HTERT RPE-1 (cell line): ENCODE measurements around the gene ZP3.
"Not testable (repeated sequence)": the region's sequence is repeated elsewhere in the genome, so short reads cannot be mapped to it uniquely, and the experiment has no call there.

Experiments used
- in situ Hi-C: fragments of 300-500 bp; cut with MboI; formaldehyde crosslinking; loops from 4 replicates; pipeline ENCODE4 v1.14.3; 2020; ENCODE audit warnings: low sequenced_read_pairs

ZP3 gene

DNA sequence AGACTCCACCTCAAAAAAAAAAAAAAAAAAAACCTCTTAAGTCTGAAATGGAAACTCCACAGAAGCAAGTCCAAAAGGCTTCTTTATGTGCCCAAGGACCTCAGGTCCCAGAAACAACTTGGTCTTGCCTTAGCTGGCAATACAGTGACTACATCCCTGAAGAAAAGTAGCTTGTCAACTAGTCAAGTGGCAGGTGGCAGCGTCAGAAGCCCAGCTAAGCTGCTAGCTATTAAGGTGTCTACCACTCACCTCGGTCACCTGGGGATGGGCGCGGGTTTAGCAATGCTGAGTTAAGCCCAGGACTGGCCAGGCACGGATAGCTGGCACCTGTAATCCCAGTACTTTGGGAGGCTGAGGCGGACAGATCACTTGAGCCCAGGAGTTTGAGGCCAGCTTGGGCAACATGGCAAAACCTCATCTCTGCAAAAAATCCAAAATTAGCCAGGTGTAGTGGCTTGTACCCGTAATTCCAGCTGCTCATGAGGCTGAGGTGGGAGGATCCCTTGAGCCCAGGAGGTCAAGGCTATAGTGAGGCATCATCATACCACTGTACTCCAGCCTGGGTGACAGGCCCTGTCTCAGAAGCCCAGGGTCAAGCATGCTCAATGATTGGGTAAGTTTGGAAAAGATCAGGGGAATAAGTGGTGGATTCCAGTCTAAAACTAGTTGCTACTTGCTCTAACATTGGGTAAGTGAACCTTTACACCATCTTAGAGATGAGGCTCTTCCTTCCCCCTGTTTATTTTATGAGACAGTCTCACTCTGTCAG is 14.6 kb downstream of the ZP3 start:
- in situ Hi-C loops: not testable (repeated sequence)

DNA sequence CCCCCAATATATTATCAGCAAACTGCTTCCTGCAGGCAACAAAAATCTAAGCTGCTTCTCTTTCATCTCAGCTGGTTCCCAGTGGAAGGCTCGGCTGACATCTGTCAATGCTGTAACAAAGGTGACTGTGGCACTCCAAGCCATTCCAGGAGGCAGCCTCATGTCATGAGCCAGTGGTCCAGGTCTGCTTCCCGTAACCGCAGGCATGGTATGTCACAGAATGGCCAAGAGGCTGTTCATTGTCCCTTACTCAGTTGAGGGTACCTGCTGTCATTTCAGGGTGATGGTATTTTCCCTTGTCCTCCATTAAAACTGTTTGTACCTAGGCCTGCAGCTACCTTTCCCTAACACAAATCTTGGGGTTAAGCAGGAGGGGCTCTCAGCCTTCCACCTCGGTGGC is 15.7 kb downstream of the ZP3 start:
- in situ Hi-C loops: not testable (repeated sequence)

DNA sequence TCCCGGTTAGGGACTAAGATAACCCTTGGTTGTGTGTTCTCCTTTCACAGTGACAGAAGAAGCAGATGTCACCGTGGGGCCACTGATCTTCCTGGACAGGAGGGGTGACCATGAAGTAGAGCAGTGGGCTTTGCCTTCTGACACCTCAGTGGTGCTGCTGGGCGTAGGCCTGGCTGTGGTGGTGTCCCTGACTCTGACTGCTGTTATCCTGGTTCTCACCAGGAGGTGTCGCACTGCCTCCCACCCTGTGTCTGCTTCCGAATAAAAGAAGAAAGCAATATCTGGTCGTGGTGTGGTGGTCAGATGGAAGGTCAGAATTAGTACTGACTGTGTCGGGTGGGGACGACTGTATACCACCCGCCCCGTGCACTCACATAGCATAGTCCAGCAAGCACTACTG is 17.0 kb downstream of the ZP3 start:
- in situ Hi-C loops: not testable (repeated sequence)

DNA sequence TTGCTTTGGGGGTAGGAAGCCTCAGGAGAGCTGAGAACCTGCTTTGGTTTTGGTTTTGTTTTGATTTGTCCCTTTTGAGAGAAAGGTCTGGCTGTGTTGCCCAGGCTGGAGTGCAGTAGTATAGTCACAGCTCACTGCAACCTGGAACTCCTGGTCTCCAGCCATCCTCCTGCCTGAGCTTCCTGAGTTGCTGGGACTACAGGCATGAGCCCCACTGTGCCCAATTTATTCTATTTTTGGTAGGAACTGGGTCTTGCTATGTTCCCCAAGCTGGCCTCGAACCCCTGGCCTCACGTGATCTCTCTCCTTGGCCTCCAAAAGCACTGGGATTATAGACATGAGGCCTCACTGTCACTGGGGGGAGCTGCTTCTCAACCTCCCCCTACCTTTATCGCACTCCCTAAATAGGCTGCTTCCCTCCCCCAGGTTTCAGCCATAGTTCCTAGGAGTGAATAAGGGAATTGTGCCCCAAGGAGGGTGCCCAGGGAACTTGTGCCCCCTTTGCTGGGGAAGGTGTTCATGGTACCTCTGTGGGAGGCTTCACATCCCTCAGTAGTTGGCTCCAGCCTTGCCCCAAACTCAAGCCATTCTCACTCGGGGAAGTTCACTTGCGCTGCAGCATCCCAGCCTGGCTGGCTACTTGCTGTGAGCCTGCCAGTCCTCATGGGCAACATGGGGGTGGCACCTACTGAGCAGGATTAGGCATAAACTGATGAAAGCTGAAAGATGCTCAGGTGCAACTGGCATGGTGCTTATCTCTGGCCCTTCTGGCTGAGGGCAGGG is 18.1 kb downstream of the ZP3 start:
- in situ Hi-C loops: not testable (repeated sequence)

DNA sequence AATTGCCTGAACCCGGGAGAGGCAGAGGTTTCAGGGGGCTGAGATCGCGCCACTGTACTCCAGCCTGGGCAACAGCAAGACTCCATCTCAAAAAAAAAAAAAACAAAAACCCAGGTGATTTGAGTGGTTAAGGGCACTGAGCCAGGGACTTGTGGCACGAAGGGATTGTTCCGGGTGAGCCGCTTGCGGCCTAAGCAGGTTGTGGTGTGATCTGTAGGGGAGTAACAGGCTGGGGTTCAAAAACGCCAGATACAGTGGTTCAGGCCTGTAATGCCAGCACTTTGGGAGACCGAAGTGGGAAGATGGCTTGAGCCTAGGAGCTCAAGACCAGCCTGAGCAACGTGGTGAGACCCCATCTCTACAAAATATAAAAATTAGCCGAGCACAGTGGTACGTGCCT is 19.1 kb downstream of the ZP3 start:
- in situ Hi-C loops: not testable (repeated sequence)

DNA sequence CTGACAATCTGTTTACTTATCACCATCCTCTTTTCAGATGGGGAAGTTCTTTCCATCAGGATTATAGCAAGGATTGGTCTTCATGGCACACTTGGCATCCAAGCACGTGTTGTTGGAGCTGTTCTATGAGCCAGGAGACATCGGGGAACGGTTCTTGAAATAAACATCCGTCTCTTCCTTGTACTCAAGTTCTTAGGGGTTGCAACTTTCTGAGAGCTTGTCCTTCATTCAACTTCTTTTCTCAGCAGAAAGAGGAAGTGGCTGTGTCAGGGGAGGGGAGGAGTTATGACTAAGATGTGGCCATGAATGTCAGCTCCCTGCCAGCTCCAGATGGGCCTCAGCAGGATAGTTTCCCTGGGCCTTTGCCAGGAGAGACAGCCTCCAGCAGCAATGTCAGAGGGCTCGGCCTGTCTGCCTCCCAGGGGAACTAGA is 20.8 kb downstream of the ZP3 start:
- in situ Hi-C loops: not testable (repeated sequence)

DNA sequence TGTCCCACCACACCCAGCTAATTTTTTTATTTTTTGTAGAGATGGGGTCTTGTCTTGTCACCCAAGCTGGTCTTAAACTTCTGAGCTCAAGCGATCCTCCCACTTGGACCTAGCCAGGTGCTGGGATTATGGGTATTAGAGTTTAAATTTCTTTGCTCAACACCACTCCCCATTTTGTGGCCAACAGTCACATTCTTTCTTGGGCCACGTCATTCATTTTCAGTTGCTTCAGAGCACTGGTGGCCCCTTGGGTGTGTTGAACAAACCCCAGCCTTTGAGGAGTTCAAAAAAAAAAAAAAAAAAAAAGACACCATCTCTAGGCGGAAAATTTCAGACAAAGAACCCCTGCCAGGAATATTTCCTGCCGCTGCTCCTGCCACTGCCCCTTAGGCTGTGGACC is 32.3 kb downstream of the ZP3 start:
- in situ Hi-C loops: not testable (repeated sequence)

DNA sequence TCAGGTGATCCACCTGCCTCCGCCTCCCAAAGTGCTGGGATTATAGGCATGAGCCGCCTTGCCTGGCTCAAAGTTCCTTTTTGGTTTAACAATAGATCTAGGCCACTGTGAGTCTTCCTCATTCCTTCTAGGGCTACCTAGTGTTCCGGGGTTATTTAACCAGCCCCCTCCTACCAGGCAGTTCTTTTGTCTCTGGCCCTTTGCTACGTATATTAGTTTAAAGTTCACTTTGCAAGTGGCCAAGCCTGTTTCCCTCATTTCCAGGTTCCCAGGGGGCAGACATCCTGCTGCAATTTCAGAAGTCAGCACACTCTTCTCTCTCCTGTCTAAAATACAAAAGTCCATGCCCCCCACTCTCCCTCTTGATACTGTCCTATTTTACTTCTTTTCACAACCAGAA is 33.8 kb downstream of the ZP3 start:
- in situ Hi-C loops: not testable (repeated sequence)

DNA sequence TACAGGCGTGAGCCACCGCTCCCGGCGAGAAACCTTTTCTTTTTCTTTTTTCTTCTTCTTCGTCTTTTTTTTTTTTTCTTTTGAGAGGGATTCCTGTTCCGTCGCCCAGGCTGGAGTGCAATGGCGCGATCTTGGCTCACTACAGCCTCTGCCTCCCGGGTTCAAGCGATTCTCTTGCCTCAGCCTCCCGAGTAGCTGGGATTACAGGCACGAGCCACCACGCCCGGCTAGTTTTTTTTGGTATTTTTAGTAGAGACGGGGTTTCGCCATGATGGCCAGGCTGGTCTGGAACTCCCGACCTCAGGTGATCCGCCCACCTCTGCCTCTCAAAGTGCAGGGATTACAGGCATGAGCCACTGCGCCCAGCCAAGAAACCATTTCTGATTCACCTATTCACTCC is 36.0 kb downstream of the ZP3 start:
- in situ Hi-C loops: not testable (repeated sequence)

DNA sequence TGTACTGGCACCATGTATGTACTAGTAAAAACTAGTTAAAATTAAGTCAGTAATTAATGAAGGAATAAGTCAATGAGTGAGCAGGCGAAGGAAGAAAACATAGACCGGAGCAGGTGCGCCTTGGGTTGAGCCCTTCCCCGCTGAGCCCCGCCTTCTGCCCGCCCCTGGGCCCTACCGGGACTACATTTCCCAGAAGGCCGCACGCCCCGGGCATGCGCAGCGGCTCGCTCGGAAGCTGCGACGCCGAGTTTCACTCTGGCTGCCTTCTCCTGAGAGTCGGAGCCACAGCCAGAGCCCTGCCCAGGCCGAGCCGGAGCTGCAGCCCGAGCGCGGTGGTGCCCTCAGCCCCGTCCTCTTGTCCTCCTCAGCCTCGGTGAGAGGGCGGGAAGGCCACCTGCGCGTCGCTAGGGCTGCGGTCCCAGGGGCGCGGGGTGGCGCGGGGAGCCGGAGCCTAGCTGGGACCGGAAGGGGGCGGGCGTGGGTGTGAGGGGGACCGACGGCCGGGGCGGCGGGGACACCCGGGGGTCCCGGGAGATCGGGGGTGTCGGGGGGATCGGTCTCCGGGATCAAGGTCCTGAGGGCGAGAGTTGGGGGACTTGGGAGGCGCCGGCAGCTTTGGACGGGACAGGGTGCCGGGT is 36.8 kb downstream of the ZP3 start, which contains the start of gene DTX2:
TSS of gene DTX2 (plus strand) at position 246 of the 638 bp plus-strand sequence. CDS start 18,801 bp downstream, outside the sequence.
- in situ Hi-C loops: not testable (repeated sequence)

DNA sequence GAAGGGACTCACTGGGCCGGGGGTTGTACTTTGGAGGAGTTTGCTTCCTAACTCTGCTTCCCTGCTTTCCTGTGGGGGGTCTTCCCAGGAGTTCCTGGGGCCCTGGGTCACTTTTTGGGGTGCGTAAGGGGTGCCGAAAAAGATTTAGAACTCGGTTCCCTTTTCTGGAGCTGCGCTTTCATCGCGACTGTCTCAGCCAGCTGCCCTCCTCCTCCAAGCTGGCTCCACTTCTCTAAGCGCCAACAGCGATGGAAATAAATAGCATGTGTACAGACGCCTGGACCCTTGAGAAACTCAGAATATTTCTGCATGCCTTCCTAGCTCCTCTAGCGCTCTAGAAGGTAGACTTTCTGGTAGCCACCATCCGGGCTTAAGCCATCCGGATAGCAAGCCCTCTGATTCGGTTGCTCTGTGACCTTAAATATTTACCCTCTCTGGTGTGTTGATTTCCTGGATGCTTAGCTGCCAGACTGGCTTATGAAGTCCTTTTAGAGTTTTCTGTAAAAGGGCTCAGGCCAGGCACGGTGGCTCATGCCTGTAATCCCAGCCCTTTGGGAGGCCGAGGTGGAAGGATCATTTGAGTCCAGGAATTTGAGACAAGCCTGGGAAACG is 37.6 kb downstream of the ZP3 start:
- in situ Hi-C loops: not testable (repeated sequence)

DNA sequence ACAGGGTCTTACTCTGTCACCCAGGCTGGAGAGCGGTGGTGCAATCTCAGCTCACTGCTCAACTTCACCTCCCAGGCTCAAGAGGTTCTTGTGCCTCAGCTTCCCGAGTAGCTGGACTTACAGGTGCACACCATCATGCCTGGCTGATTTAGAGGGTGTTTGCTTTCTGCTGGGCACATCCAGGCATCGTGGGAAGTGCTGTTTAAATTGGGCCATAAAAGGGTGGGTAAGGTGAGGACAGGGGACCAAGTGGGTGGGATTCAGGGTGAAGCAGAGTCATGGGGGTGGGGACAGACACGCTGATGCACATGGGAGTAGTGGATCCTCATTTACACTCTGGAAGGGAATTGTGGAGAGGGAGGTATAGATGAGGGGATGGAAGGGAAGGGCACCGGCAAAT is 40.2 kb downstream of the ZP3 start:
- in situ Hi-C loops: not testable (repeated sequence)

DNA sequence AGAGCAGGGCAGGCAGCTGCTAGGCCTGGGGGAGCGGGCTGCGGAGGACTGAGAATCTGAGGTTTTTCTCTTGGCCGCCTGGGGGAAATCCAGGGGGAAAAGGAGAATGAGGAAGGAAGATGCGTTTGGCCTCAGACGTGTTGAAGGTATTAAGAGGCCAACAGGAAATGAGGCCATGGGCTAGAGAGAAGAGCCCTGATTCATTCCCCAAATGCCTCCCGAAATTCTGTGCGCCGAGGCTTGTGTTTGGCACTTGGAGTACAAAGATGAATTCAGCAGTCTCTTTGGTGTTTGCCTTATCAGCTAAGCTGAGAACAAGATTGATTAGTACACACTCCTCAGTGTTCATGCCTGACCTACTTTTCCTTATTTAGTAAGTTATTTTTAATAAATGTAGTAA is 41.2 kb downstream of the ZP3 start:
- in situ Hi-C loops: not testable (repeated sequence)

DNA sequence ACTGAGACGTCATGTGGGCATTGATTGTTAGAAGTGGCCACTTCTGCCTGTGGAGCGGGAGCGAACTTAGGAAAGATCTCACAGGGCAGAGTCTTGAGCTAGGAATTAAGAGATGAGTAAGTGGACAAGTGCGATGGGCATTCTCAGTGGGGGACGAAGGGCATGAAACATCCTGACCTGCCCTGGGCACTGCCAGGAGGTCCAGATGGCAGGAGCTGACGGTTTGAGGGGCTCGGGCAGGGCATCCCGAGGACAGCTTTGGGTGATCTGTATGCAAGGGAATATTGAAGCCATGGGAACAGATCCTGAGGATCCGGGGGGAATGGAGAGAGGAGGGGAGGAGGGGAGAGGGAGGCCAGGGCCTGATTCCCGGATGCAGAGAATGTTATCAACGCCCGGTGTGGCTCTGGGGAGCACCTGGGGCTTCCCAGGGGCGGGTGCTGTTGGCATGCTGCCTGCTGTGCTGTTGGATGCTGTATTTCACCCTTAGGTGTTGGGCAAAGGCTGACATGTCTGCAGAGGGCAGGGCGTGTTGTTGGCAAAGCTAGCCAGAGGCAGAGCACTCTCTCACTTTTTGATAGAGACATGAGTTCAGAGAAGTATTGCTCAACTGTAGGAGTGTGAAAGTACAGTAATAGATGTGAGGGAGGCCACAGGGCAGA is 43.1 kb downstream of the ZP3 start:
- in situ Hi-C loops: not testable (repeated sequence)

DNA sequence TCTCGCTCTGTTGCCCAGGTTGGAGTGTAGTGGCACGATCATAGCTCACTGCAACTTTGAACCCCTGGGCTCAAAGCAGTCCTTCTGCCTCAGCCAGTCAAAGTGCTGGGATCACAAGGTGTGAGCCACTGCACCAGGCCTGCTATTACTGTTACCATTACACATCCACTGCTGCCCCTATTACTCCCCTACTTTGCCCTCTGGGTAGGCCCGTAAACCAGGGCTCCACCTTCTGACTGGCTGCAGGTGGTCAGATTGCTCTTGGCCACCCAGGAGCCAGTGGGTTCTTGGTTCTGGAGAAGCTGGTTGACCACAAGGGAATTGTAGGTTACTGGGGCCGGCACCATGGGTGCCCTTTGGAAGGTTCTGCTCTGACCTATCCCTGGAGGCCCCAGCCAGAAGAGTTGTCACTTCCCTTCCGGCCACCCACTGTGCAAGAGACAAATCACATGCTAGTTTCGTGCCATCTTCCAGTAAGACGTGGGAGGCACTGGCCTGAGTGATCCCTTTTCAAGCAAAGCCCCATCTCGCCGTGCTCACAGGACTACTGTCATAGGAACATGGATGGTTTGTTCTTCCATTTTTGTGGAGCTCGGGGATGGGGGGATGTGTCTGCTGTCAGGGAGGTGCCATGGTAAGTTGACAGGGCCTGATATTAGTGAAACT is 46.9 kb downstream of the ZP3 start:
- in situ Hi-C loops: not testable (repeated sequence)

DNA sequence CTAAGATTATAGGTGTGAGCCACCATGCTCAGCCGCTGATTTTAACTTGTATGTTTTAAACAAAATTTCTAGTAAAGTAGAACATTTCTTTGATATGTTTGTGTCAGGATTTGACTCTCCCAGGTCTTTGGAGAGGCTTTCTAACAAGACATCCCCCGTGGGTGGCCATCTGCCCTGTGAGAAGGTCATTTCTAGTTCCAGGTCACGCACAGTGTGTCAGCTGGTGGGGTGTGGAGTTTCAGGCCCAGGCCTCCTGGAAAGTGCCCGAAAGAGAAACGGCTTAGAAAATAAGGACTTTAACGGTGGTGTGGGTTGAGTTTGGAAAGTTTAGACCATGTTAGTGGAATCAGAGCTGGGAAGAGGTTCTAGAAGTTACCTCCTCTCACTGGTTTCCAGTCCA is 48.3 kb downstream of the ZP3 start:
- in situ Hi-C loops: not testable (repeated sequence)

DNA sequence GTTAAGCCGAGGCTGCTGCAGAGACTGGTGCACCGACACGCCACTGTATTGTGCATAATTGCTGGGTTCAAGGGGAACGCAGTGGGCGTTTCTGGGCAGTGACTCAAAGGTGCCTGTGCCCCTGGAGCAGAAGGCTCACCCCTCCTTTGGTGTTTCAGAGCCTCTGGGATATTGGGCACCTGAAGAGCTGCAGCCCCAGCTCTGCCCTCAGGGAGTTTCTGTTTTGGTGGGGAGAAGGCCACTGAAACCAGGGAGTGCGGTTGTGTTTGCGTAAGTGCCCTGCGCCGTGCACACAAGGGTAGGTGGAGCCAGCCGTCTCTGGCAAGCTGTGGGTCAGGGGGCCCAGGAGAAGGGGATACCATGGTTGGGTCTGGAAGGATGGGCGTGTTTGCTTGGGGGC is 51.5 kb downstream of the ZP3 start:
- in situ Hi-C loops: not testable (repeated sequence)

DNA sequence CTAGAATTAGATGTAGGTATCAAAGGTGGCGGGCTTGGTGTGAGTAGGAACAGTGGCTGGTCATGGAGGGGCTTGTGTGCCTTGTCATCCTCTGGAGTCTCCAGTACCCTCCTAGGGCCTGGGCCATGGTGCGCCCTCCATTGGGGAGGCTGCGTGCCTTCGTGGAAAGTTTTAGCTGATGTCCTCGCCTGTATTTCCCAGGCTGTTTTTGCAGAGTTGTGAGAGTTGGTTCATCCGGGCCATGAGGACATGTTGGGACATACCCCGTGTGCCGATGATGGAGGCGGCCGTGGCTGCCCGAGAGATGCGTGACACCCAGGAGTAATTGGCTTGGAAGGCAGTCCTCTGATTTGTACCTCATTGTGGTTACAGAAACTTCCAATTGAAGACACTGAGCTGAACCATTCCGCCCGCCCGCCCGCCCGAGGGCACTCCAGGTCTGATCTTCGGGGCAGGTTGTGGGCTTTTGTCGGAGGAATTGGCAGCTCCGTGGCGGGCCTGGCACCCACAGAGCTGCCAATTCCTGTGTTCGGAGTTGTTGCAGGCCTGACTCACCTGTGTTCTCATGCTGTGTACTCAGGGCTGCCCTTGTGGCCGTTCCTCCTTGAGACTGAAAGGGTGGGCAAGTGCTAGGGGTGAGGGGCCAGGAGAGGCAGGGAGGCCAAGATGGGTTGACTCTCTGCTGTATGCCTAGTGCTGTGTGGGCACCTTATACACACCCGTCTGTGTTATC is 52.2 kb downstream of the ZP3 start:
- in situ Hi-C loops: not testable (repeated sequence)

DNA sequence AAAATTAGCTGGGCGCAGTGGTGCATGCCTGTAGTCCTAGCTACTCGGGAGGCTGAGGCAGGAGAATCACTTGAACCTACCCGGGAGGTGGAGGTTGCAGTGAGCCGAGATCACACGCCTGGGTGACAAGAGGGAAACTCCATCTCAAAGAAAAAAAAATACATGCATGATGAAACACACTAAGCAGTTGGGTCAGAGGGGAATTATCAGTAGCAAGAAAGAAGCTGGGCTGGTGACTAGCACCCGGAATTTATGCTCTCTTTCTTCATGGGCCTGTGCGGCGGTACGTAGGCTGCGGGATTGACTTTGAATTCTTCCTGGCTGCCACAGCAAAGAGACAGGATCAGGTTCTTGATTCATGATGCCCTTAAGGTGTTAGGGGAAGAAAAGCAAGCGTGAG is 54.9 kb downstream of the ZP3 start:
- in situ Hi-C loops: not testable (repeated sequence)
